Tibial nerve (tissue), 3 donors: ENCODE results near the gene DNAH14.

ENCODE experiments used
- CTCF ChIP-seq, 5 experiments: fragments of 200-600 bp in 3 of 5; fragments of 450-650 bp in 2 of 5; sonication (generic) in 3 of 5; IDR thresholded peaks; one replicate each; pipeline ENCODE4 v1.5.1; 2016 to 2019; ENCODE audit warnings: antibody characterized with exemption in 5 of 5, mild to moderate bottlenecking in 3 of 5, moderate library complexity in 2 of 5
- POLR2A ChIP-seq, 2 donors: fragments of 450-650 bp; IDR thresholded peaks; one replicate each; pipeline ENCODE4 v1.6.1; 2017; ENCODE audit warnings: antibody characterized with exemption in 2 of 2, mild to moderate bottlenecking in 2 of 2, moderate library complexity in 2 of 2

GRCh38 chr1:224894915-224895314, 34.6 kb upstream of the DNAH14 start:
- no peak for TF ChIP-seq CTCF (IDR thresholded peaks at IDR 0.05)
- no peak for TF ChIP-seq POLR2A (IDR thresholded peaks at IDR 0.05)
